MM.1S (cell line): Measurements from ENCODE around the gene ACSS1.

ENCODE experiments used
- EZH2 ChIP-seq: fragments of 300-600 bp; sonication (generic); optimal IDR thresholded peaks from 2 replicates; pipeline ENCODE3; 2017; ENCODE audit warnings: low read depth, mild to moderate bottlenecking, antibody characterized with exemption, low read length, mixed read lengths
- EZH2phosphoT487 ChIP-seq: fragments of 300-600 bp; sonication (generic); IDR thresholded peaks from 2 replicates; pipeline ENCODE4 v1.6.1; 2018; ENCODE audit warnings: antibody characterized with exemption, low read length
- TF ChIP-seq, protein P1 (sequence below): fragments of 300-600 bp; sonication (generic); IDR thresholded peaks from 2 replicates; pipeline ENCODE4 v1.5.1; 2016; ENCODE audit warnings: antibody characterized with exemption, low read length, mixed read lengths

DNA sequence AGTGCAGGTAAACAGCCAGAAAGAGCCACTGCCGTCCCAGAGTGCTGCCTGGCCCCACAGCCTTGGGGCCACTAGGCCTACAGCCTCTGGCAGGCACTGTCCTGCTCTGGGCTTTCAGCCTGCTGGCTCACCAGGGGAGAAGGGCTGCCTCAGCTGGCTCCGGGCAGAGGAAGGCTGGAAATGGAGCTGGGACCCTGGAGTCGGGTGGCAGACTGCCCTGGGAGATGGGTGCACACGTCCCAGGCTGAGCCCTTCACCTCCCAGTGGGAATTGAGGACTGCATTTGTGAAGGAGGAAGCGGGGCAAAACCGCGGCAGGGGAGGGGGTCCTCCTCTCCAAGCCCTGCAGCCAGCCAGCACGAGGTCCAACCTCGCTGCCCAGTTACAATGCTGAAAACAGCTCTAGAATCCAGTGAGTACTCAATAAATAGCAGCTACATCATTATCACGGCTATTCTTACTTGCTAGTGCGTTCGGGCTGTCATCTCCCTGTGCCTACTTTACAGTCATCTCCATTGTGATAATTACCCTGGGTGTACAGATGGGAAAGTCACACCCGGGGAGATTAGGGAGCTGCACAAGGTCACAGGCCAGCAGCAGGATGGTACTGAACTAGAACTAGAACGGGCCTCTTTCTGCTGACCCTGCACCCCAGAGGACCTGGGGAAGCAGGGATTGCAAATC is 13.1 kb downstream of the ACSS1 start:
- TF ChIP-seq, protein P1, sequence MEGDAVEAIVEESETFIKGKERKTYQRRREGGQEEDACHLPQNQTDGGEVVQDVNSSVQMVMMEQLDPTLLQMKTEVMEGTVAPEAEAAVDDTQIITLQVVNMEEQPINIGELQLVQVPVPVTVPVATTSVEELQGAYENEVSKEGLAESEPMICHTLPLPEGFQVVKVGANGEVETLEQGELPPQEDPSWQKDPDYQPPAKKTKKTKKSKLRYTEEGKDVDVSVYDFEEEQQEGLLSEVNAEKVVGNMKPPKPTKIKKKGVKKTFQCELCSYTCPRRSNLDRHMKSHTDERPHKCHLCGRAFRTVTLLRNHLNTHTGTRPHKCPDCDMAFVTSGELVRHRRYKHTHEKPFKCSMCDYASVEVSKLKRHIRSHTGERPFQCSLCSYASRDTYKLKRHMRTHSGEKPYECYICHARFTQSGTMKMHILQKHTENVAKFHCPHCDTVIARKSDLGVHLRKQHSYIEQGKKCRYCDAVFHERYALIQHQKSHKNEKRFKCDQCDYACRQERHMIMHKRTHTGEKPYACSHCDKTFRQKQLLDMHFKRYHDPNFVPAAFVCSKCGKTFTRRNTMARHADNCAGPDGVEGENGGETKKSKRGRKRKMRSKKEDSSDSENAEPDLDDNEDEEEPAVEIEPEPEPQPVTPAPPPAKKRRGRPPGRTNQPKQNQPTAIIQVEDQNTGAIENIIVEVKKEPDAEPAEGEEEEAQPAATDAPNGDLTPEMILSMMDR: no peak
- TF ChIP-seq EZH2: no peak
- TF ChIP-seq EZH2phosphoT487: no peak
